AG08395 (cell line): Measurements from ENCODE around the gene NBEAL2.

ENCODE experiments used
- DNase-seq: peaks from one replicate; pipeline ENCODE4 v3.0.0; 2012; ENCODE audit warnings: mixed read lengths, low spot score

The NBEAL2 gene

GRCh38 chr3:46986782-46987310 lies 7.4 kb downstream of the NBEAL2 start:
- no peak for DNase-seq

- no peak for DNase-seq
Measured at GRCh38 chr3:46987319-46987742, 7.9 kb downstream of the NBEAL2 start.

GRCh38 chr3:46987743-46988401 lies 8.4 kb downstream of the NBEAL2 start:
- DNase-seq, result no peak

DNA sequence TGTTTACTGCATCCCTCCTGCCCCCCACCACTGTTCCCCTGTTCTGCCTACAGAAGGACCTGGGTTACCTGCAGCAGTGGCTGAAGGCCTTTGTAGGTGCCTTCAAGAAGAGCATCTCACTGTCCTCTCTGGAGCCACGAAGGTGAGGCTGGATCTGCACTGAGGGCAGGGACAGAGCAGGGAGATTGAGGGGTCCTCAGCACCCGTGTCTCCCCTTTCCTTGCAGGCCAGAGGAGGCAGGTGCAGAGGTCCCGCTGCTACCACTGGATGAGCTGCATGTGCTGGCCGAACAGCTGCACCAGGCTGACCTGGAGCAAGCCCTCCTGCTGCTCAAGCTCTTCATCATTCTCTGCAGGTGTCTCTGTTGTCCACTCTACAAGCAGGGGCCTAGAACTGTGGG lies 9.2 kb downstream of the NBEAL2 start:
- no peak for DNase-seq

DNA sequence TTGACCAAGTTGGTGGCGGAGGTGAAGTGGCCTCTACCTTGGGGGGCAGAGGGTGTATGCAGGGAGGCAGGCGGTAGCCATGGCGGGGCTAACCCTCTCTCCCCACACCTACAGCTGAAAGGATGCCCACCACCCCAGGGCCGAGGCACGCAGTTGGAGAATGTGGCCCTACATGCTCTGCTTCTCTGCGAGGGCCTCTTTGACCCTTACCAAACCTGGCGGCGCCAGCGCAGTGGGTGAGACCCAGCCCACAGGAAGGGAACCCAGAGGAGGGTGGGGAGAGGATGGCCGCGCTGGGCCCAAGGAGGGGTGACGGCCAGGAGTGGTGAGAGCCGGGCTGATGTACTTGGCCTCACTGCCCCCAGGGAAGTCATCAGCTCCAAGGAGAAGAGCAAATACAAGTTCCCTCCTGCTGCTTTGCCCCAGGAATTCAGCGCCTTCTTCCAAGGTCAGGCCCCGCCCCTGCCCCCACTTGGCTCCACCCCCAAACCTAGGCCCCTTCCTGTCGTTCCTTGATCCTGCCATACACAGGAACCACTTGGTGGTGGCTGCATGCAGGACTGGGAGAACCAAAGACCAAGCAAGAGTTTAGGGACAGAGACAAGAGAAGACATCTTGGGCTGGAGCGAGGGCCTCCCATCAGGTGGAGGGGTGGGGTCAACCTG lies 9.8 kb downstream of the NBEAL2 start:
- no peak for DNase-seq

DNA sequence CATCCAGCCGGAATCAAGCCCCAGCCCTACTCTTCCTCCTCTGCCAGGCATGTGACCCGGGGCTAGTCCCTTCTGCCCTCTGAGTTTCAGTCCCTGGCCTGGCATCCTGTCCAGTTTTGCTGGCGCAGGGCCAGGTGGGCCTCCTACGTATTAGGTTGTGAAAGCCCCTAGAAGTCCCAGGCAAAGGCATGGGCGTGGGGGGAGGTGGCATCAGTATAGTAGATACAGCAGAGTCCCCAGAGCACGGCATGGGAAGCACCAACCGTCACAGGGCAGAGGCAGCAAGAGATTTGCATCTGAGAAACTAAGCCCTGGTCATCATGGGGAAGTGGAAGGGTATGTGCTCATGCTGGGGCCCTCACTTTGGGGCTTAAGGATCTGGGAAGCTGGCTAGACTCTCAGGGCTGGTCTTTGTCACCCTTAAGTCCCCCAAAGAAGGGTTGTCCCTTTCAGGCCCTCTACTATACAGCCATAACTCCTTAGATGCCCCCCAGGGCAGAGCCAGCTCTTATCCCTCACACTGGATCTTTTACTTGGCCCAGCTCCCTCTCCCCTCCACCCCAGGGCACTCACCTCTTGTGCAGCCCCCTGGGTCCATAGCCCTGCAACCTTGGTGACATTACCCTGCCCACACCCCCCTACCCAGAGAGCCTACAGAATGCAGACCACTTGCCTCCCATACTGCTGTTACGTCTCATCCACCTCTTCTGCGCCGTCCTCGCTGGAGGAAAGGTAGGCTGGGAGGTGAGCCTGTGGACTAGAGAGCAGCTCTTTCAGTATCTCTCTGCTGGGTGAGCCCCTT lies 11.3 kb downstream of the NBEAL2 start:
- DNase-seq, result no peak

- DNase-seq, result no peak
Measured at GRCh38 chr3:46991406-46992165, 12.1 kb downstream of the NBEAL2 start.

- DNase-seq, result no peak
Measured at GRCh38 chr3:46992231-46992630, 12.8 kb downstream of the NBEAL2 start.

DNA sequence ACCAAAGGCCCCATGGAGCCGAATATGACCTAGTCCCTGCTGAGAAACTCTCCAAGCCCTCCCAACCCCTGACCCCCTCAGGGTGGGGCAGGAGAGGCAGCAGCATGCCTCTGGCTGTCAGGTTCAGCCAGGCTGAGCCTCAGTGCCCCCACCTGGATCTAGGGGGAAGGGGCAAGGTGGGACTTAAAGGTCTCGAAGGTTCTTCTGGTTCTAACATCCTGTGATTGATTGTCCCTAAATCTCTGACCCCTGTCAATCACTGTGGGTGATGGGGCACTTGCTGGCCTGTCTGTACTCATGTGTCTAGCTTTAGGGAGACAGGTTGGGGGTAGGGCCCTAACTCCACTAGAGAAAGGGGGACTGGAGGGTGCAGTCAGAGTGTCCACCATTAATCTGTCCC lies 13.8 kb downstream of the NBEAL2 start:
- no peak for DNase-seq

DNA sequence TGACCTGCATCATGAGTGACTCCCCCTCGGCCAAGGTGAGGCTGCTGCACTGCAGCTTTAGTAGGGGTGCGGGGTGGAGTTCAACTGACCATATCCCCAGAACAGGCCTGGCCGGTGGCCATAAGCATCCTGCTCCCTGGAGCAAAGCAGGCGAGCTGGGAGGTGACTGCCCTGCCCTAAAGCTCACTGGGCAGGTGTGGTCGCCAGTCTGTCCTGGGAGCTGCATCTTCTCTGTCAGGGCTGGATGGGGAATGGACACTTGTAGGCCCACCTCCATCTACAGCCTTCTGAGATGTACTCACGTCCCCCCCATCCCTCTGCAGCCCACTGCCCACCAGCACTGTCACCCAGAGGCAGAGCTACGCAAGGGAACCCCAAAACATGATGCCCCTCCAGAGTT lies 14.5 kb downstream of the NBEAL2 start:
- DNase-seq, result no peak

DNA sequence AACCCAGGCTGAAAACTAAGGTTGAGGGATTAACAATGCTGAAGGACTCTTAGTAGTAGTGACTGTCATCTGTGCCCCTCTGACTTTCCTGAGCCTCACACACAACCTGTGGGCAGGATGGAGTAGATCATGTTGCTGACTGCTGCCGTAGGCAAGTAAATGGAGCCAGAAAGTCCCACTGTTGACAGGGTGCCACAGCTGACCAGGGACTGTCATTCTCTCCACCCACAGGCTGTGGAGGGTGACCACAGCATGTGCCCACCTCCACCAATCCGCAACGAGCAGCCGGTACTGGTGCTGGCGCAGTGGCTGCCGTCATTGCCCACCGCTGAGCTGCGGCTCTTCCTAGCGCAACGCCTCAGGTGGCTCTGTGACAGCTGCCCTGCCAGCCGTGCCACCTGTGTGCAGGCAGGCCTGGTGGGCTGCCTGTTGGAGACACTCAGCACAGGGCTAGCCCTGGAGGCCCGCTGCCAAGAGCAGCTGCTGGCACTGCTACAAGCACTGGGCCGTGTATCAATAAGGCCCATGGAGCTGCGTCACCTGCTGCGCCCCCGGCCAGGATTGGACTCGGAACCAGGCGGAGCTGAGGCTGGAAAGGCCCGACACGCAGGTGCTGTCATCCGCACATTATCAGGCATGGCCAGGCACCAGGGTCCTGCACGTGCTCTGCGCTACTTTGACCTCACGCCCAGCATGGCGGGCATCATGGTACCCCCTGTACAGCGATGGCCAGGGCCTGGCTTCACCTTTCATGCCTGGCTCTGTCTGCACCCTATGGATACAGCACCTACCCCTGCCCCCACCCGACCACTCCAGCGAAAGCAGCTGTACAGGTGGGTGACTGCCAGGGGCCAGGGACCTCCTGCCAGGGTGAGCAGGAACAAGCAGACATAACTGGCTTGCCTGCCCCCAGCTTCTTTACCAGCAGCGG lies 15.6 kb downstream of the NBEAL2 start:
- no peak for DNase-seq

GRCh38 chr3:46995901-46996562 lies 16.6 kb downstream of the NBEAL2 start:
- no peak for DNase-seq

DNA sequence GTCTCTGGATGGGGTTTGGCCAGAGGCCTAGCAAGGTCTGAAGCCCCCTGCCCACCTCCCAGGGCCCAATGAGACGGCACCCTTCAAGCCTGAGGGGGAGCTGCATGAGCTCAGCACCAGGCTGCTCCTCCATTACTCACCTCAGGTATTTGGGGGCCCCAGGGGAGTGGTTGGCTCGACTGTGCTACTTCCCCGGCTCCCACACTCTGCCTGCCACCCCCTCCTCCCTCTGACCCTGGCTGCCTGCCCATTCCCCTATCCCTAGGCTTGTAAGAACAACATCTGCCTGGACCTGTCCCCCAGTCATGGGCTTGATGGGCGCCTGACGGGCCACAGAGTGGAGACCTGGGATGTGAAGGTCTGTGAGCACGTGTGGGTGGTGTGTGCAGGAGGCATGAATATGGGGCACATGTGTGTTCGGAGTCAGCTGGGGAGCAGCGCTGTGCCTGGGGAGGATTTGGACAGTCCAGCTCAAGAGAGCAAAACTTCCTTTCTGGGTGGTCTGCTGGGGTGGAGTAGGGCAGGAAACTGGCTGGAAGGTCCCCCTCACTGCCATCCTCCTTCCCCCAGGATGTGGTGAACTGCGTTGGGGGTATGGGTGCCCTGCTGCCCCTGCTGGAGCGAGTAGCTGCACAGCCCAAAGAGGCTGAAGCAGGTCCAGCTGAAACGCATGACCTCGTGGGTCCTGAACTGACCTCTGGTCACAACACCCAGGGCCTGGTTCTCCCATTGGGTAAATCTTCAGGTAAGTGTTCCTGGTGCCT lies 17.4 kb downstream of the NBEAL2 start:
- DNase-seq, result no peak

DNA sequence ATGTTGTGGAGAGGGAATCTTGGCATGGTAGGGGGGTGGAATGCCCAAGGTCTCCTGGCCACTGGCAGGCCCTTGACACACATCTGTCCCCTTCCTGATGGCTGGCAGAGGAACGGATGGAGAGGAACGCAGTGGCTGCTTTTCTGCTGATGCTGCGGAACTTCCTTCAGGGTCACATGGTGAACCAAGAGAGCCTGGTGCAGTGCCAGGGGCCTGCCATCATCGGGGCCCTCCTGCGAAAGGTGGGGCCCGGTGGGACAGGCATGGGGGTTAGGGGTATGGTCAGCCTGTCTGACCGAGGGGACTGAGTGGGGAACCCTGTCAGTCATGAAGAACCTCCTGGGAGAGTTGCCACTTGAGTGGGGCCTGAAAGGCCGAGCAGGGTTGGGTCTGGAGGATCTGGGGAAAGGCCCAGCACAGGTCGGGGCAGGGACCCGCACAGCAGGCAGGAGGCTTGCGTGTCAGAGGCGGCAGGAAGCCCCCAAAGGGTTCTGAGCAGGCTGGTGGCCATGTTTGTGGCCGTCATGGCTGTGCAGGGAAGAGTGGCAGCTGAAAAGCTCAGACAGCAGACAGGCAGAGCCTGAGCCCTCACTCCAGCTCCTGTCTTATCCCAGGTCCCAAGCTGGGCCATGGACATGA lies 18.1 kb downstream of the NBEAL2 start:
- no peak for DNase-seq

GRCh38 chr3:46998121-46998851 lies 18.8 kb downstream of the NBEAL2 start:
- DNase-seq, result peak; percentile 35

DNA sequence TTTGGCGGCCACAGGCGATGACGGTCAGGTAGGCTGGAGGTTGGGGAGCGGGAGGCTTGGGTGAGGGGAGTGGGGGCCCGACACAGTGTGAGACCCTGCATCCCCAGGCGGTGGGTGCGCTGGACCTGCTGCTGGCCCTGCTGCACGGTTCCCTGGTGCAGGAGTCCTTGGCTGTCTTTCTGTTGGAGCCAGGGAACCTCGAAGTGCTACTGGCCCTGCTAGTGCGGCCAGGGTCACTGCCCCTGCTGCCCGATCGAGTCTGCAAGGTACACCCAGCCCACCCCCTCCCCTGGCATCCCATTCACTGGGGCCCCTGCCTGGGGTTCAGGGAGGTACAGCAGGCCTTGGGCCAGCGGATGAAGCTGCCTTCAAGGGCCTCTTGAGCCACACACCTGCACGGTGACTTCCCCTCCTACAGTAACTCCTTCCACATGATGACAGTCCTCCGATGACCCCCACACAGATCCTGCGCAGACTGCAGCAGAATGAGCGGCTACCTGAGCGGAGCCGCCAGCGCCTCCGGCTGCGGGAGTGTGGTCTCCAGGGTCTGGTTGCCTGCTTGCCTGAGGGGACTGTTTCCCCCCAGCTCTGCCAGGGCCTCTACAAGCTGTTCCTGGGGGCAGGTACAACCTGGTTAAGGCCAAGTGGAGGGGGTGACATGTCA lies 19.5 kb downstream of the NBEAL2 start:
- DNase-seq, result no peak

DNA sequence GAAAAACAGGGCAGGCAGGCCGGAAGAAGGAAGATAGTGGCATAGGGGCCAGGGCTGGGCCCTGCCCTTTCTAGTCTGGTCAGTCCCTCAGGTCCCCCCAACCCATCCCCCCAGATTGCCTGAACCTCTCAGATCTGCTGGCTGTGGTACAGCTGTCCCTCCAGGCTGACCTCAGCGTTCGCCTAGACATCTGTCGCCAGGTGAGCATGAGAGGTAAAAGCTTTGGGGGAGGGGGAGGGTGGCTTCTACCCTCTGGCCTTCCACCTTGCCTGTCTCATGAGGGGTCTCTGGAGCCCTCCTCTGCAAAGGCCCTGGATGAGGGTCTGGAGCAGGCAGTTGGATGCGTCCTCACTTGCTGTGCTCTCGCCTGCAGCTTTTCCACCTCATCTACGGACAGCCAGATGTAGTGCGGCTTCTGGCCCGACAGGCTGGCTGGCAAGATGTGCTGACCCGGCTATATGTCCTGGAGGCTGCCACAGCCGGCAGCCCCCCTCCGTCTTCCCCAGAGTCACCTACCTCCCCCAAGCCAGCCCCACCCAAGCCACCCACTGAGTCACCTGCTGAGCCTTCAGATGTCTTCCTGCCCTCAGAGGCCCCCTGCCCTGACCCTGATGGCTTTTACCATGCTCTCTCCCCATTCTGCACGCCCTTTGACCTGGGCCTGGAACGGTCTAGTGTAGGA lies 20.2 kb downstream of the NBEAL2 start:
- no peak for DNase-seq
